PC-9 (cell line): ENCODE results near the gene EVI5. TPM values are rescaled to one million over a fixed set of nuclear protein-coding genes. Genes with fewer than 3 reads are reported as not detected.

Source experiments
- BruUV-seq: library from RNA; stranded (reverse); fragments of 400-500 nt; replicated peaks from 2 replicates; lab custom pipeline; 2021; lab: Mats Ljungman, UMichigan
- CTCF ChIA-PET: fragments of 300-600 bp; sonication (Branson Sonifier 250); formaldehyde crosslinking; loops from one replicate; lab custom pipeline; 2022; ENCODE audit warnings: antibody characterized with exemption; lab: Charles Lee
- POLR2A ChIA-PET: fragments of 300-600 bp; sonication (Branson Sonifier 250); formaldehyde crosslinking; loops from one replicate; lab custom pipeline; 2022; ENCODE audit warnings: antibody characterized with exemption; ENCODE audit not compliant: unreplicated experiment; lab: Charles Lee
- DNase-seq, 2 experiments: peaks; one replicate each; pipeline versions ENCODE4 v3.0.0 to v3.0.0-alpha.2; 2015 to 2022; ENCODE audit warnings: mixed read lengths in 1 of 2
- H2AFZ ChIP-seq: fragments of 200-600 bp; sonication (generic); 2 replicates; pipeline ENCODE4 v1.8.1; 2017; ENCODE audit warnings: antibody characterized with exemption
- H3F3A ChIP-seq: fragments of 200-600 bp; sonication (generic); 2 replicates; pipeline ENCODE4 v1.8.1; 2017; ENCODE audit warnings: antibody characterized with exemption, mild to moderate bottlenecking, low read depth; ENCODE audit not compliant: insufficient read depth
- H3K27ac ChIP-seq: fragments of 200-600 bp; sonication (generic); 2 replicates; pipeline ENCODE4 v1.6.1; 2016; ENCODE audit warnings: mixed run types
- H3K27me3 ChIP-seq: fragments of 200-600 bp; sonication (generic); 2 replicates; pipeline ENCODE4 v1.6.1; 2016; ENCODE audit warnings: low read depth, mixed run types; ENCODE audit not compliant: insufficient read depth
- H3K36me3 ChIP-seq: fragments of 200-600 bp; sonication (generic); 2 replicates; pipeline ENCODE4 v1.6.1; 2016; ENCODE audit warnings: low read depth, mixed run types
- H3K4me1 ChIP-seq: fragments of 200-600 bp; sonication (generic); replicated peaks from 2 replicates; pipeline ENCODE4 v1.6.1; 2016; ENCODE audit warnings: mixed run types; ENCODE audit not compliant: insufficient read depth
- H3K4me2 ChIP-seq: fragments of 200-600 bp; sonication (generic); 2 replicates; pipeline ENCODE4 v1.6.1; 2017; ENCODE audit warnings: mixed run types
- H3K4me3 ChIP-seq: fragments of 200-600 bp; sonication (generic); 2 replicates; pipeline ENCODE4 v1.6.1; 2016; ENCODE audit warnings: mixed run types
- H3K79me2 ChIP-seq: fragments of 200-600 bp; sonication (generic); 2 replicates; pipeline ENCODE4 v1.6.1; 2017; ENCODE audit warnings: low read depth, mixed run types
- H3K9me2 ChIP-seq: fragments of 200-600 bp; sonication (generic); 2 replicates; pipeline ENCODE4 v1.8.1; 2017; ENCODE audit warnings: mild to moderate bottlenecking; ENCODE audit not compliant: insufficient read depth
- H3K9me3 ChIP-seq: fragments of 200-600 bp; sonication (generic); 2 replicates; pipeline ENCODE4 v1.8.1; 2016; ENCODE audit warnings: low read depth; ENCODE audit not compliant: insufficient read depth
- H4K20me1 ChIP-seq: fragments of 200-600 bp; sonication (generic); 2 replicates; pipeline ENCODE4 v1.8.1; 2017; ENCODE audit not compliant: insufficient read depth
- EZH2 ChIP-seq: fragments of 200-600 bp; sonication (generic); IDR thresholded peaks from 2 replicates; pipeline ENCODE4 v1.8.0; 2017; ENCODE audit warnings: antibody characterized with exemption, low read depth
- intact Hi-C: fragments of 100-400 bp; cut with micrococcal nuclease; formaldehyde crosslinking; loops from one replicate; pipeline ENCODE4 v1.10.0; 2022; ENCODE audit not compliant: unreplicated experiment
- total RNA-seq: library from RNA; stranded (reverse); gene quantifications from 2 replicates; pipeline ENCODE4 v1.2.3, GENCODE V29; 2021
- TF ChIP-seq, protein P1 (sequence below): fragments of 200-600 bp; sonication (generic); conservative IDR thresholded peaks from 2 replicates; pipeline ENCODE4 v1.6.1; 2017; ENCODE audit warnings: mixed run types, antibody characterized with exemption, mild to moderate bottlenecking, moderate library complexity

EVI5 gene
- total RNA-seq, 1 experiment from 2014 or later, result 32.0 TPM

DNA sequence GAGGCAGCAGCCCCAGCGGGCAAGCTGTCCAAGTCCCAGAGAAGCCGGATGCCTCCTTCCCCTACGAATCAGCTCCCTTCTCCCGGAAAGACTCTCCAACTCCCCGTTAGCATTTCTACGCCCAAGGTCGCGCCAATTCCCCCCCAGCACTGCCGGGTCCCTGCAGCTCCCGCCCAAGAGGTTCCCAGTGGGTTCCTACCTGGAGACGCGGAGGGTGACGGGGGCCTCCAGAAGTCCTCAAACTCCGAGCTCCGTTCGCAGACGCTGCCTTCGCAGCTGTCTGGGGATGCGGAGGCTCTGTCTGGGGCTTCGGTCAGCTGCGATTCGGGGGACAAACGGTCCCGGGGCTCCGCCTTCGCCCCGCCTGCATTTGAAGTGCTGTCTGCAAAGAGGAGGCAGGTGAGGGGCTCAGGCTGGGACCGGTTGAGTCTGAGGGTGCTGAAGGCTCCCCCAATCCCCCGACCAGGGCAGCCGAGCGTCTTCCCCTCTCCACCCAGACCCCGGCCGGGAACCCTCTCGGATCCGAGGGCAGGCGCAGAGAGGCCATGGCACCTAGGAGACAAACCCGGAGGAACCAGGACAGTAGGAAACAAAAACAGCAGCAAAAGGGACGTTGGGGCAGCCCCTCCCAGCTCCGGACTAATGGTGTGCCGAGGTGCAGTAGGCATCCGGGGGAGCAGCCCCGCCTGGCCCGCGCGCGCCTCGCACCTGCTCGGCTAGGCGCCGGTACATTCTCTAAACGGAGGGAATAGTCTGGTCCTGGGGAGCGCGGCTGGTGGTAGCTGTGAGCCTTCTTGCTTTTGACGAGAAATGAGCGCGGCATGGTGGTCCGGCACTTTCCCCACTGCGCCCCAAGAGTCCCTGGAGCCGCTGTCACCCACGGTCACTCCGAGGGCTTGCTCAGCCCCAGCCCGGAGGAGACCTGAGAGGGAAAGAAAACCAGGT is 302.0 kb downstream of the EVI5 start:
- Histone ChIP-seq H4K20me1 (no peaks in the 10 kb centered on the region), H3K4me3 (peak overlapping the region; percentile 78), H3K36me3 (no peaks in the 10 kb centered on the region), H3K9me3 (no peaks in the 10 kb centered on the region), H3F3A (no peaks in the 10 kb centered on the region), H3K79me2 (no peaks in the 10 kb centered on the region), H3K27me3 (peaks cover 37% of the 10 kb centered on the region; the same call in 1 of the 2 replicates), H3K9me2 (no peaks in the 10 kb centered on the region), H3K27ac (no peak overlapping the region), H3K4me1 (peaks cover 18% of the 10 kb centered on the region; the same call in 1 of the 2 replicates), H2AFZ (peak overlapping the region; percentile 83), H3K4me2 (peak overlapping the region; percentile 93)
- DNase-seq, result peak in 1 of 2 experiments; percentile 16
- CTCF ChIA-PET, result interaction anchor here (0.6 kb wide), 2 partner anchors 34 to 266 kb away, joined by 3 to 5 read pairs; no protein-coding TSS in a partner anchor
- POLR2A ChIA-PET, result interaction anchor here (0.6 to 0.8 kb wide), 2 partner anchors 15 to 81 kb away, joined by 3 to 37 read pairs; no protein-coding TSS in a partner anchor
- no TSS peak for BruUV-seq
- intact Hi-C loops, result no loop called here
- no peak for TF ChIP-seq EZH2
- TF ChIP-seq, protein P1, sequence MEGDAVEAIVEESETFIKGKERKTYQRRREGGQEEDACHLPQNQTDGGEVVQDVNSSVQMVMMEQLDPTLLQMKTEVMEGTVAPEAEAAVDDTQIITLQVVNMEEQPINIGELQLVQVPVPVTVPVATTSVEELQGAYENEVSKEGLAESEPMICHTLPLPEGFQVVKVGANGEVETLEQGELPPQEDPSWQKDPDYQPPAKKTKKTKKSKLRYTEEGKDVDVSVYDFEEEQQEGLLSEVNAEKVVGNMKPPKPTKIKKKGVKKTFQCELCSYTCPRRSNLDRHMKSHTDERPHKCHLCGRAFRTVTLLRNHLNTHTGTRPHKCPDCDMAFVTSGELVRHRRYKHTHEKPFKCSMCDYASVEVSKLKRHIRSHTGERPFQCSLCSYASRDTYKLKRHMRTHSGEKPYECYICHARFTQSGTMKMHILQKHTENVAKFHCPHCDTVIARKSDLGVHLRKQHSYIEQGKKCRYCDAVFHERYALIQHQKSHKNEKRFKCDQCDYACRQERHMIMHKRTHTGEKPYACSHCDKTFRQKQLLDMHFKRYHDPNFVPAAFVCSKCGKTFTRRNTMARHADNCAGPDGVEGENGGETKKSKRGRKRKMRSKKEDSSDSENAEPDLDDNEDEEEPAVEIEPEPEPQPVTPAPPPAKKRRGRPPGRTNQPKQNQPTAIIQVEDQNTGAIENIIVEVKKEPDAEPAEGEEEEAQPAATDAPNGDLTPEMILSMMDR, result no peak

DNA sequence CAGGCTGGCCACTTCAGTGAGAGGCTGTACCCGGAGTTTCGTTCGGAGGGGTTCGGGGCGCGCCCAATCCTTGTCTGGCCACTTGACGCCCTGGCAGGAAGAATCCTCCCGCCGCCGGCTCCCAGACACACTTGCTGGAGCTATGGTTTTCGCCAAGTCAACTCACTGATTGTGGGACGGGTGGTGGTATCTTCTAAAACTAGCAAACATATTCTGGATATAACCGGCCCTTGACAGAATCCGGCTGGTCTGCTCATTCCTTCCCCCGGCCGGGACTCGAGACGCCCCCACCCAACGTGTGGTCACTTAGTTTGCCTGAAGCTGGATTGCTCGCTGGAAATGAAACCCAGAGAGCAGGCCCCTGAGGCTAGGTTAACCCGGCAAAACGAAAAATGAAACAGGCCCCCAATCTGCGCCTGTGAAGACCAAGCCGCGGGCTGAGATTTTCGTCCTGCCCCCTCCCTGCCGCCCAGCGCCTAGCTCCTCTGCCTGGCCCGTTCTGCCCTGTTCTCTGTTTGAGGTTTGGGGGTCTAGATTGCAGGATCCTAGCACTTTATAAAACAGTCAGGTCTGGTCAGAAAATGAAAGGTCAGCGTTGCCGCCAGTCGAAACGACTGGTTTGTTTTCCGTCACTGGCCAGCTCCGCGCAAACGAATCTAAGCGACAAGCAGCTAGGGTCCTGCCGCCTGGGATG is 302.8 kb downstream of the EVI5 start:
- Histone ChIP-seq H3K27me3 (peaks cover 37% of the 10 kb centered on the region; the same call in 1 of the 2 replicates), H3K9me2 (no peaks in the 10 kb centered on the region), H4K20me1 (no peaks in the 10 kb centered on the region), H3K36me3 (no peaks in the 10 kb centered on the region), H2AFZ (no peak overlapping the region), H3K4me3 (no peak overlapping the region), H3K4me2 (no peak overlapping the region), H3K4me1 (peaks cover 18% of the 10 kb centered on the region; the same call in 1 of the 2 replicates), H3F3A (no peaks in the 10 kb centered on the region), H3K9me3 (no peaks in the 10 kb centered on the region), H3K27ac (no peak overlapping the region), H3K79me2 (no peaks in the 10 kb centered on the region)
- CTCF ChIA-PET, result interaction anchor here (0.6 kb wide), 1 partner anchor 34 kb away, joined by 3 read pairs; no protein-coding TSS in a partner anchor
- TF ChIP-seq EZH2, result no peak
- TF ChIP-seq, protein P1, result no peak
- intact Hi-C loops, result no loop called here
- no TSS peak for BruUV-seq
- DNase-seq, result no peak
- POLR2A ChIA-PET, result interaction anchor here (0.6 kb wide), 1 partner anchor 16 kb away, joined by 3 read pairs; no protein-coding TSS in a partner anchor

DNA sequence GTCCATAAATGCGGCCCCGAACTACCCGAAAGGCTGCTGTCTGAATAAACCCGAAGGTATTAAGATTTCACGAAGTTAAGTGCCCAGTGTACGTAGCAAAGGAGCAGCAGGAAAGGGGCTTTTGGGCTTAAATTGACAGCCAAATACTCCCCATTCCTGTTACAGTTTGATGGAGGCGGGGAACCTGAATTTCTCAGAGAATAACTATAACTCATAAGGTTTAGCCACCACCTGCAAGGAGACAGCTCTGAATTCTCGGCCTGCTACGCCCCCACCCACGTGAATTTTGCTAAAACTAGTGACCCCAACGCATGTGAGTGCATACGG is 303.3 kb downstream of the EVI5 start:
- no peak overlapping the region for H2AFZ ChIP-seq
- no peaks in the 10 kb centered on the region for H3K9me2 ChIP-seq
- H3K27ac ChIP-seq, result no peak overlapping the region
- no peak overlapping the region for H3K4me2 ChIP-seq
- intact Hi-C loops, result no loop called here
- no peaks in the 10 kb centered on the region for H3K36me3 ChIP-seq
- BruUV-seq, result no TSS peak
- H3F3A ChIP-seq, result no peaks in the 10 kb centered on the region
- H4K20me1 ChIP-seq, result no peaks in the 10 kb centered on the region
- CTCF ChIA-PET, result no interaction called here
- peaks cover 18% of the 10 kb centered on the region; the same call in 1 of the 2 replicates for H3K4me1 ChIP-seq
- peaks cover 37% of the 10 kb centered on the region; the same call in 1 of the 2 replicates for H3K27me3 ChIP-seq
- no peaks in the 10 kb centered on the region for H3K79me2 ChIP-seq
- POLR2A ChIA-PET, result no interaction called here
- TF ChIP-seq, protein P1, result no peak
- TF ChIP-seq EZH2, result no peak
- no peak overlapping the region for H3K4me3 ChIP-seq
- no peak for DNase-seq
- no peaks in the 10 kb centered on the region for H3K9me3 ChIP-seq
